HG02798 (cell line): ENCODE data around the gene RAB6B.

ENCODE experiments used
- ATAC-seq: cut with Tn5 transposase; IDR thresholded peaks from one replicate; pipeline ENCODE4 v1.9.1; 2021; ENCODE audit warnings: mild to moderate bottlenecking; ENCODE audit not compliant: unreplicated experiment, poor library complexity

The RAB6B gene

GRCh38 chr3:133897547-133897946 is 1.9 kb upstream of the RAB6B start:
- no peak for ATAC-seq

GRCh38 chr3:133896002-133896761 is 500 bp upstream of the RAB6B start:
- no peak for ATAC-seq

- no peak for ATAC-seq
Measured at GRCh38 chr3:133894353-133895207, 1.1 kb downstream of the RAB6B start.

- ATAC-seq: no peak
Measured at GRCh38 chr3:133893683-133894352, 1.9 kb downstream of the RAB6B start.

GRCh38 chr3:133892541-133893231 is 3.0 kb downstream of the RAB6B start:
- no peak for ATAC-seq

GRCh38 chr3:133891662-133892378 is 3.9 kb downstream of the RAB6B start:
- ATAC-seq: no peak

GRCh38 chr3:133890972-133891644 is 4.6 kb downstream of the RAB6B start:
- ATAC-seq: no peak

GRCh38 chr3:133890037-133890436 is 5.6 kb downstream of the RAB6B start:
- no peak for ATAC-seq

- no peak for ATAC-seq
Measured at GRCh38 chr3:133888726-133889340, 6.8 kb downstream of the RAB6B start.

GRCh38 chr3:133887803-133888703 is 7.6 kb downstream of the RAB6B start:
- no peak for ATAC-seq

- no peak for ATAC-seq
Measured at GRCh38 chr3:133887074-133887802, 8.4 kb downstream of the RAB6B start.

- no peak for ATAC-seq
Measured at GRCh38 chr3:133886031-133886722, 9.5 kb downstream of the RAB6B start.

- no peak for ATAC-seq
Measured at GRCh38 chr3:133884887-133885711, 10.6 kb downstream of the RAB6B start.

- ATAC-seq: no peak
Measured at GRCh38 chr3:133884054-133884886, 11.4 kb downstream of the RAB6B start.

GRCh38 chr3:133883641-133884040 is 12.0 kb downstream of the RAB6B start:
- no peak for ATAC-seq
